NCI-H1092 treated with DMSO at 0.1 percent for 48 hours (cell line): ENCODE measurements around the gene ZNRF2.

Experiments used
- DNase-seq: peaks from one replicate; lab custom pipeline; 2025; lab: John Stamatoyannopoulos, UW

ZNRF2 gene

GRCh38 chr7:30411897-30412296 is 127.5 kb downstream of the ZNRF2 start:
- DNase-seq: no peak

GRCh38 chr7:30412782-30413504 is 128.5 kb downstream of the ZNRF2 start:
- peak; percentile 8 for DNase-seq

GRCh38 chr7:30413864-30414263 is 129.5 kb downstream of the ZNRF2 start:
- DNase-seq: no peak
